Chondrocyte (in vitro differentiated cells): ENCODE results near the gene FAM13A. TPM values are rescaled to one million over a fixed set of nuclear protein-coding genes. Genes with fewer than 3 reads are reported as not detected.

ENCODE experiments used
- DNase-seq: peaks from one replicate; pipeline ENCODE4 v3.0.0; 2021; ENCODE audit warnings: mixed read lengths, low spot score
- H3K27ac Mint-ChIP-seq: one replicate; pipeline ENCODE4 v1.8.0; 2021; ENCODE audit warnings: mild to moderate bottlenecking, moderate library complexity, mixed read lengths; ENCODE audit not compliant: unreplicated experiment
- H3K27me3 Mint-ChIP-seq: 2 replicates; pipeline ENCODE4 v1.8.0; 2021; ENCODE audit warnings: low read depth, mixed read lengths
- H3K36me3 Mint-ChIP-seq: 2 replicates; pipeline ENCODE4 v1.8.0; 2021; ENCODE audit warnings: low read depth, mixed read lengths
- H3K4me1 Mint-ChIP-seq: 2 replicates; pipeline ENCODE4 v1.8.0; 2021; ENCODE audit warnings: low read depth, mild to moderate bottlenecking, mixed read lengths
- H3K4me3 Mint-ChIP-seq: one replicate; pipeline ENCODE4 v1.8.0; 2021; ENCODE audit warnings: mild to moderate bottlenecking, moderate library complexity, mixed read lengths; ENCODE audit not compliant: unreplicated experiment
- H3K9me3 Mint-ChIP-seq: 2 replicates; pipeline ENCODE4 v1.8.0; 2021; ENCODE audit warnings: low read depth, mixed read lengths
- CTCF ChIP-seq: fragments of 200-600 bp; sonication (generic); IDR thresholded peaks from 2 replicates; pipeline ENCODE4 v1.5.0; 2021; ENCODE audit warnings: antibody characterized with exemption, mild to moderate bottlenecking, moderate library complexity
- total RNA-seq: library from RNA; stranded (reverse); gene quantifications from 3 replicates; pipeline ENCODE4 v1.2.1, GENCODE V29; 2021

FAM13A gene
- total RNA-seq, 1 donor from 2014 or later, result 10.5 TPM

DNA sequence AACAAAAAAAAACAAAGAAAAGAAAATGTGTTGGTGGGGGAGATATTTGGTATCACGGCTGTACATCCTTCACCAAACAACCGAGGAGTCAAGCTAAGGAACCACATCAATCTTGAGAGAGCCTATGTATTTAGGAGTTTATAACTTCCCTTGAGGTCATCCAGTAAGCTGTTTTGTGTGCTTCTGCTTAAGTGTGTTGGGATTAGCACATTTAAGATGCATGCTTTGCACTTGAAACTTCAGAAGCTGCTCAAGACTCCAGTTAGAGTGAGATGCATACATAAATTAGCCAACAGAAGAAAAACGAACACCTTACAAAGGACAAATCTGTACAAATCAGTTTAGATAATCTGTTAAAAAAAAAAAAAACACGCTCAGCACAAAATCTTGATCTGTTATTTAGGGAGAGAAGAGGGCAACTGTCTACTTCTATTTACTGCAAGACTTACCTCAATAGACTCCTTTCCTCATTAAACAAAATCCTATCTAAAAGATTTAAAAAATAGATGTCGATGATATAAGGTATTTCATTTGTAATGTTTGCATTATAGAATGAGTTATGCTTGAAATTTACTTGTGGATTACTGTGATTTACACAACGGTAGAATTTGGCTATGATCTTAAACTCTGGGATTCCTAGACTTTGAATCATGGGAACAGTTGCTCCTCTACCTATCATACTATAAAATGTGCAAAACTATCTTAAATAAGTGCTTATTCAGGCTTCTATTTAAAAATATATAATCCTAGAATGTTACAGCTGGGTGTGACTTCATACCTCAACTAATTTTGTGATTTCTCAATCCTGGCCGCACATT lies 305.5 kb downstream of the FAM13A start:
- peaks cover 45% of the 10 kb centered on the region for H3K4me1 Mint-ChIP-seq
- no peak for DNase-seq
- H3K4me3 Mint-ChIP-seq, result no peak overlapping the region
- H3K27me3 Mint-ChIP-seq, result no peaks in the 10 kb centered on the region
- no peak for TF ChIP-seq CTCF
- no peaks in the 10 kb centered on the region for H3K9me3 Mint-ChIP-seq
- peaks cover 22% of the 10 kb centered on the region for H3K36me3 Mint-ChIP-seq
- H3K27ac Mint-ChIP-seq, result peak overlapping the region; percentile 78

GRCh38 chr4:88750369-88750768 lies 306.6 kb downstream of the FAM13A start:
- no peak for TF ChIP-seq CTCF
- peaks cover 50% of the 10 kb centered on the region for H3K4me1 Mint-ChIP-seq
- H3K36me3 Mint-ChIP-seq, result peaks cover 22% of the 10 kb centered on the region
- H3K27me3 Mint-ChIP-seq, result no peaks in the 10 kb centered on the region
- no peaks in the 10 kb centered on the region for H3K9me3 Mint-ChIP-seq
- H3K27ac Mint-ChIP-seq, result no peak overlapping the region
- no peak for DNase-seq
- no peak overlapping the region for H3K4me3 Mint-ChIP-seq

GRCh38 chr4:88747351-88747750 lies 309.6 kb downstream of the FAM13A start:
- peaks cover 22% of the 10 kb centered on the region for H3K36me3 Mint-ChIP-seq
- H3K9me3 Mint-ChIP-seq, result no peaks in the 10 kb centered on the region
- no peak for DNase-seq
- no peak overlapping the region for H3K27ac Mint-ChIP-seq
- H3K4me1 Mint-ChIP-seq, result peaks cover 56% of the 10 kb centered on the region
- no peak overlapping the region for H3K4me3 Mint-ChIP-seq
- no peaks in the 10 kb centered on the region for H3K27me3 Mint-ChIP-seq
- no peak for TF ChIP-seq CTCF

DNA sequence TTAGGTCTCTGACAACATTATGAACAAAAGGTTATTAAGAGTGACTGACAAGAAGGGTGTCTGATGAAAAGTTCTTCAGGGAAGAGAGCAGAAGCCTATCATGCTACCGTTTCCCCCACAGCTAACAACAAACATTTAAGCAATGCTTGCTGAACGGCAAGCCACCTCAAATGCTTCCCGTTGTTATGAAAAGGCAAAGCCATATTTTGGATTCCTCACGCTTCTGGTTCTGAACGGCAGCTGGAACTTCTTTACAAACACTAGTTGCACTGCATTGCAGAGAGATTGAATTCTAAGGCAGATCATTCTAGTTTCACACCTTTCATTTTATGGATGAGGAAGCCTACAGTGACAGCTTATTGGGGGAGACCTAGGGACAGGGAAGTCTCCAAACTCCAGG lies 310.8 kb downstream of the FAM13A start:
- no peak for TF ChIP-seq CTCF
- Mint-ChIP-seq H3K4me1 (peaks cover 51% of the 10 kb centered on the region), H3K27ac (peak overlapping the region; percentile 62), H3K27me3 (no peaks in the 10 kb centered on the region), H3K36me3 (peaks cover 22% of the 10 kb centered on the region), H3K4me3 (no peak overlapping the region), H3K9me3 (no peaks in the 10 kb centered on the region)
- no peak for DNase-seq

DNA sequence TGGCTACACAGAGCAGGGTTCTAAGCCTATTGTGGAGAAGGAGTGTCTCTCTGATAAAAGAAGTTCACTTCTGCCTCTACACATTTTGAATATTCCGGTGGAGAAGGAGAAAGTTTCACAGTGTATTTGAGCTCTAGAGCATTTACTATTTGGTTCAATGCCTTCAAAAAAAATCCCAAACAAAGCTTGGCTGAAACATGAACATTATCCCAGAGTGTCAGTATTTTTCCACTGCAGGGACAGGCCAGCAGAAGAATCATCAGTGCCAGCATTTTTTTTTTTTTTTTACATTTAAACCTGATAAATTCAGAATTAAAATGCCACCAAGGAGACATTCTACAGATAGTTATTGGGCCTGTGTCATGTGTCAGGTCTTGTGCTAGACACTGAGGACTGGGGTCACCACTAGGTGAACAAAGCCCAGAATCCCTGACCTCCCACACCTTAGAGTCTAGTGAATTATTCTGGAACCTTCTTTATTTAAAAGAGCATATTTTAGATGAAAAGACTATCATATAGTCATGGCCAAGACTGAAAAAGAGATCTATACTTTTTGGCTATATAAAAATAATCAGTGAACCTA lies 311.3 kb downstream of the FAM13A start:
- Mint-ChIP-seq H3K27ac (peak overlapping the region; percentile 62), H3K4me3 (no peak overlapping the region)

More for the DNA sequence above, 311.3 kb downstream of the FAM13A start:
- Mint-ChIP-seq H3K27me3 (no peaks in the 10 kb centered on the region), H3K36me3 (peaks cover 21% of the 10 kb centered on the region), H3K4me1 (peaks cover 50% of the 10 kb centered on the region), H3K9me3 (no peaks in the 10 kb centered on the region)
- DNase-seq, result no peak
- TF ChIP-seq CTCF, result no peak
